ENCODE measurements around the gene MVD. TPM values are rescaled to one million over a fixed set of nuclear protein-coding genes. Genes with fewer than 3 reads are reported as not detected.

MVD gene, protein sequence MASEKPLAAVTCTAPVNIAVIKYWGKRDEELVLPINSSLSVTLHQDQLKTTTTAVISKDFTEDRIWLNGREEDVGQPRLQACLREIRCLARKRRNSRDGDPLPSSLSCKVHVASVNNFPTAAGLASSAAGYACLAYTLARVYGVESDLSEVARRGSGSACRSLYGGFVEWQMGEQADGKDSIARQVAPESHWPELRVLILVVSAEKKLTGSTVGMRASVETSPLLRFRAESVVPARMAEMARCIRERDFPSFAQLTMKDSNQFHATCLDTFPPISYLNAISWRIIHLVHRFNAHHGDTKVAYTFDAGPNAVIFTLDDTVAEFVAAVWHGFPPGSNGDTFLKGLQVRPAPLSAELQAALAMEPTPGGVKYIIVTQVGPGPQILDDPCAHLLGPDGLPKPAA
- 10 to 100 TPM; 21.2 to 52.9 (median 28.6) TPM for polyA plus RNA-seq (ENCODE audit: insufficient read depth in 1 of 5, insufficient read length in 5 of 5, low replicate concordance in 1 of 5)
- long read RNA-seq, donor 1, transcript MVD-201 (10 exons, 1,823 nt), result major isoform, 5 of 15 reads
- long read RNA-seq, donor 1, partial matches to known transcripts, result 0 of 15 reads
- long read RNA-seq, donor 1, other reads (novel, unspliced or antisense), result 0 of 15 reads
- long read RNA-seq, donor 2, transcript MVD-201 (10 exons, 1,823 nt), result major isoform, 10 of 10 reads
- long read RNA-seq, donor 2, partial matches to known transcripts, result 0 of 10 reads
- long read RNA-seq, donor 2, other reads (novel, unspliced or antisense), result 0 of 10 reads
- long read RNA-seq, donor 3, transcript MVD-201 (10 exons, 1,823 nt), result major isoform, 5 of 8 reads
- long read RNA-seq, donor 3, partial matches to known transcripts, result 0 of 8 reads
- long read RNA-seq, donor 3, other reads (novel, unspliced or antisense), result 0 of 8 reads
- long read RNA-seq, donor 4, partial matches to known transcripts, result 0 of 2 reads
- long read RNA-seq, donor 4, other reads (novel, unspliced or antisense), result 0 of 2 reads
- long read RNA-seq, donor 5, transcript MVD-201 (10 exons, 1,823 nt), result major isoform, 11 of 11 reads
- long read RNA-seq, donor 5, partial matches to known transcripts, result 0 of 11 reads
- long read RNA-seq, donor 5, other reads (novel, unspliced or antisense), result 0 of 11 reads
- long read RNA-seq, donor 6, transcript MVD-201 (10 exons, 1,823 nt), result major isoform, 5 of 14 reads
- long read RNA-seq, donor 6, partial matches to known transcripts, result 6 of 14 reads
- long read RNA-seq, donor 6, other reads (novel, unspliced or antisense), result 0 of 14 reads
- long read RNA-seq, donor 7, transcript MVD-201 (10 exons, 1,823 nt), result major isoform, 9 of 20 reads
- long read RNA-seq, donor 7, partial matches to known transcripts, result 6 of 20 reads
- long read RNA-seq, donor 7, other reads (novel, unspliced or antisense), result 0 of 20 reads
- long read RNA-seq, donor 8, result 0 reads

DNA sequence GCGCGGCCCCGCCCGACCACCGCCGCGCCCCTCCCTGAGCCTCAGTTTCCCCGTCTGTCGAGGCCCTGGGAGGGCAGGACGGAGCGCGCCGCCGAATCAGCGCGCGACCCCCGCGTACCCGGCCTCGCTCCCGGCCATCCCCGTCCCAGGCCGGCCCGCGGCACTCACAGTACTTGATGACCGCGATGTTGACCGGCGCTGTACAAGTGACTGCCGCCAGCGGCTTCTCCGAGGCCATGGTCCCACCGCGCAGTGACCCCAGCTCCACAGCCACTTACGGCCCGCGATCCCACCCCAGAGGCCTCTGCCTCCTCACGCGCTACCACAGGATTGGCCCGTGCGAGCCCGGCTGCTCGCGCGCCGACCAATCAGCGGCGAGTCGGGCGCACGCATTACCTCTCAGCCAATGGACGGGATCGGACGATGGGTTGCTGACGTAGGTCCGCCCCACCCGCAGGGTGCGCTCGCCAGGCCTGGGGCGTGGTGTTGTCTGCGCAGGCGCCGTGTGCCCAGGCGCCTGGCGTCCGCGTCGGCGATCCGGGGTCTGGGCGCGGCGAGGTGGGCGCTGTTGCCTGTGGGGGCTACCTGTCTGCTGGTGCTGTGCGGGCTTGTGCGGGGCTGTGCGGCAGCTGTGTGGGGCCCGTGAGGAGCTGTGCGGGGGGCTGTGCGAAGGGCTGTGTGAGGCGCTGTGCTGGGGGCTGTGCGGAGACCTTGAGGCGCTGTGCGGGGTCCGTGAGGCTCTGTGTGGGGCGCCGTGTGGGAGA lies at the start of gene MVD:
TSS of gene MVD (minus strand) at position 249 of the 764 bp plus-strand sequence. CDS start at position 238, 11 bp downstream.
- DNase-seq, result peak; percentile 98

DNA sequence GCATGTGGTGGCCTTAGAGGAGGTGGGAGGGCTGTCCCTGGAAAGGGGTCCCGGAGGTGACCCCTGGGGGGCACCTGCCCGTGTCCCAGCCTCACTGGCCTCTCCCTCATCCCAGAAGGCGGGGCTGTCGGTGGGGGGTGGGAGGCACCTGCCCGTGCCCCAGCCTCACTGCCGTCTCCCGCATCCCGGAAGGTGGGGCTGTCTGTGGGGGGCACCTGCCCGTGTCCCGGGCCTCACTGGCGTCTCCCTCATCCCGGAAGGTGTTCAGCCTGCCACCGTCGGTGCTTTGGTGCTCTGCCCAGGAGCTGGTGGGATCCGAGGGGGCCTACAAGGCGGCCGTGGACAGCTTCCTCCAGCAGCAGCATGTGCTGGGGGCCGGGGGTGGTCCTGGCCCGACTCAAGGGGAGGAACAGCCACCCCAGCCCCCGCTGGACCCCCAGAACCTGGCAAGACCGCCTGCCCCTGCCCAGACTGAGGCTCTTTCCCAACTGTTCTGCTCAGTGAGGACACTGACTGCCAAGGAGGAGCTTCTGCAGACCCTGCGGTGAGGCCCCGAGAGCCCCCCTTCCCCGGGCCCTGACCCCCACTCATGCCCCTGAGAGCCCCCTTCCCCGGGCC lies 49.6 kb upstream of the MVD start:
- DNase-seq, result no peak

DNA sequence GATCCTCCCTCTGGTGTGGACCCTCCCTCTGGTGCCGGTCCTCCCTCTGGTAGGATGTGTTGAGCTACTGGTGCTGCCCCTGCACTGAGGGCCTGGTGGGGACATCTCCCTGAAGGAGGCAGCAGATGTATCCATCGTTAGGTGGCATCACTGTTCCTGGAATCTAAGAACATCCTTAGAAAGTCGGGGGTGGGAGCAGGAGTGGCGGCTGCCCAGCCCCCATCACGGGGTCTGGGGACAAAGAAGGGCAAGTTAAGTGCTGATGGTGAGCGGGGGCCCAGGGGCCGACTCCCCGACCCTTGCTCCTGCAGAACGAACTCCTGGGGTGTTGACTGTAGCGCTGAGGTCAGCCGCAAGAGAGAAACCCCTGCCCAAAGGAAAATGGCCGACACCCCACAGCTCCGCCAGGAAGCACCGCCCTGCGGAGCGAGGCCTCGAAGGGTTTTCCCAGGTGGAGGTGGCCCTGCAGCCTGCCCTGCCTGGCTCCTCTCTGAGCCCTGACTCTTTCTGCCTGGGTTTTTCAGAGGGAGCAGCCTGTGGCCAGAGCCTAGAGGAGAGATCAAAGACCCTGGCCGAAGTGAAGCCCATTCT lies 49.0 kb upstream of the MVD start:
- DNase-seq, result no peak

DNA sequence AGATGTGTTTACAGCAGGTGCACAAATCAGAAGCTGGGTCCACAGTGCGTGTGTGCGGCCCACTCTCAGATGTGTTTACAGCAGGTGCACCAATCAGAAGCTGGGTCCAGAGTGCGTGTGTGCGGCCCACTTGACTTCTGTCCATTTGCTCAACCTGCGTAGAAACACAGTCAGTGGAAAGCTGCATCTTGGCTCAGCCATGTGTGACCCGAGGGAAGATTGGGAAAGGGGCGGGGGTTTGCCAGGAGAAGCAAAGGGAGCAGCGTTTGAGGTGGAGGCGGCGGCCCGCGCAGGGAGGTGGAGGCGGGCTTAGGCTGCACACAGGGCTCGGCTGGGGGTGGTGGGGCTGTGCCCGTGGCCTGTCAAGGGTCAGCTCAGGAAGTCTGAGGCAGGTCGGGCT lies 47.7 kb upstream of the MVD start:
- no peak for DNase-seq

DNA sequence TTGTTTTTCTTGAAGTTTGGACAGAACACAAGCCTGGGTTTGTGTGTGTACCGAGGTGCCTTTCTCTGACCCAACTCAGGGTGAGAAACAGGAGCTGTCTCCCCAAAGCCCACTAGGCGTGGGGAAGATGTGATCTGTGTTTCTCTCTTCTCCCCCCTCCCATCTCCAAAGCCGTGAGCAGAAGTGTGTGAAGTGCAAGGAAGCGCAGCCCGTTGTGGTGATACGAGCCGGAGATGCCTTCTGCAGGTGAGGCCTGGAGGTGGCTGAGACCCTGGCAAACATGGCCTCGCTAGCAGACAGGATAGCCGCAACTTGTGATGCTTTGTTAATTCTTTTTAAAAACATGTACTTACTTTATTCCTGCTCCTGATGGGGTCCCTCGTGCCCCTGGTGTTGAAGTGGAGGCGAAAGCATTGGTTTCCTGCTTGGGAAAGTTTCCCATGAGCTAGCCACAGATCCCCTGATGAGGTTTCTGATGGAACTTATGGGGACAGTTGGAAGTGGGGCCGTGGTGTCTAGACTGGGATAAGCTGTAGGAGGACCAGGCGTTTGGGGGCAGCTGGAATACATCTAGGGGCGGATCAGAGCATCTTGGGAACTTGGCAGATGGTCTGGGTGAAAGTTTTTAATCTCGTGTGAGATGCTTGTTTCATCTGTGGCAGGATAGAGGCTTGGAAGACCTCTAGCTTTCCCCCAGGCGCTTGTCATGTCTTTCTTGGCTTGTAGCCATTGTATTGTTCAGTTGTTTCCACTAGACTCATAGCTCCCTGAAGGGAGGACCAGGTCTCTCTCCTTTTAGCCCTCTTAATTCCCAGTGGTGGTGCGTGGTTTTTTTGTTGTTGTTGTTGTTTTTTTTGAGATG lies 44.3 kb upstream of the MVD start:
- DNase-seq, result no peak

- DNase-seq, result peak; percentile 89 to 90
Observed at GRCh38 chr16:88706229-88706964, 43.5 kb upstream of the MVD start, which contains the start of the genes CTU2 and RNF166. Gene CTU2 (plus strand): TSS chr16:88706503. CDS start chr16:88706531, 28 bp downstream. Gene RNF166 (minus strand): TSS chr16:88706408. CDS start chr16:88706325, 83 bp downstream.

- DNase-seq, result no peak
Observed at GRCh38 chr16:88705801-88706228, 42.9 kb upstream of the MVD start.

GRCh38 chr16:88705076-88705684 lies 42.3 kb upstream of the MVD start:
- DNase-seq, result no peak

- DNase-seq, result no peak
Observed at GRCh38 chr16:88703486-88704309, 40.8 kb upstream of the MVD start.

DNA sequence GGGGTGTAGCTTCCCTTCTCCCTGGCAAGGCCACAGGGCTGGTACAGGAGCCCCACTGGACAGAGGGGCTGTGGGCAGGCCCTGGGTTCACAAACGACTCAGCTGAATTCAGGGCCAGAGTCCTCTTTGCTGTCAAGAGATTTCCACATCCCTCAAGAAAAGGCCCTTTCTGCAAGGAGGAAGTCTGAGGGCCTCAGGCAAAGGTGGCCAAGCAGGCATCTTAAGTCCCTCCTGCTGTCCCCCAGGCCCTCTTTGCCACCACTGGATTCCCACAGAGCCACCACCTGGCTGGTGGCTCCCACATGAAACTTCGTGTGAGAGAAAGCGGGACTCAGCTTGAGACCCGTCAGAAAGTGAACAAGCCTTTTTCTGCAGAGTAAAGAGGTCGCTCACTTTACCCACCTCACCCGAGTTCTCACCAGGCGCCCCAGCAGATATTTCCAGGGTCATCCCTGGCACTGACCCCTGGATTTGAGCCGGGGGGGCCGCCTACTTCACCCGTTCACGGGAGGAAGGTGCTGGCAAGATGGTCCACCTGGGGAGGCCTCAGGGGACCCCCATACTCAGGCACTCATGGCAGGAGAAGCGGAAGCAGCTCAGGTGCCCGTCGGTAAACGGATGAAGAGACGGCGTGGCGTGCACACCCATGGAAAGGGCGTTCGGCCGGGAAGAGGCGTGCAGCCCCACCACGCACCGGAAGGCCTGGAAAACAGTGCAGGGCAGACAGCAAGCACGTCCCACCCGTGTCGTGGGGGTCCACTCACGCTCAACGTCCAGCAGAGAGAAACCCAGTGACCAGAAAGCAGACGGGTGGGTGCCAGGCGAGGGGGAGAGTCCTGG lies 39.7 kb upstream of the MVD start:
- DNase-seq, result no peak

GRCh38 chr16:88701581-88702370 lies 38.9 kb upstream of the MVD start:
- DNase-seq, result no peak

- peak; percentile 40 to 52 for DNase-seq
Observed at GRCh38 chr16:88700636-88701482, 38.0 kb upstream of the MVD start.

GRCh38 chr16:88700322-88700635 lies 37.4 kb upstream of the MVD start:
- DNase-seq, result no peak

DNA sequence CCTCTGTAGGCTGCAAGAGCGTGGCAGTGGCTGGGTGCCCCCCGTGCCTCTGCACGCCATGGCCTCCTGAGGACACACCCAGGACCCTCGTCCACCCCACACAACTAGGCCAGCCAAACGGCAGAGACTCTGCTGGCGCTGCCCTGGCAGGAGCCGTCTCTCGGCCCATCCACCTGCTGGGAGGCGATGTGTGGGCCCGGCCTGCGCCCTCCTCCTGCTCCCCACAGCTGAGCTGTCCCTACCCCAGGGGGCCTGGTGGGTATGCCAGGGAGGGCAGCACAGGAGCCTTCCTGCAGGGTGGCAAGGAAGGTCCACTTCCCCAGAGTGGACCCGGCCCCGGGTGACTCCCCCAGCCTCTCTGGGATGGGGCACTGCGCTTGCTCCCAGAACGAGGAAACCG lies 36.3 kb upstream of the MVD start:
- no peak for DNase-seq

All from right lung (tissue), 10 donors.